ENCODE data around the gene ODF2.
A peak's percentile ranks its signal among the peaks of the same experiment; 100 is the strongest.
"Not testable (repeated sequence)": the region's sequence is repeated elsewhere in the genome, so short reads cannot be mapped to it uniquely, and the experiment has no call there.

Gene ODF2

GRCh38 chr9:128455849-128456612 is at the start of gene ODF2:
ODF2 (plus strand) TSS chr9:128456006; CDS start chr9:128456092, 86 bp downstream.
- DNase-seq: peak; percentile 96

- DNase-seq: peak; percentile 42
These were observed 48.9 kb upstream of the ODF2 start for GRCh38 chr9:128406848-128407391.

GRCh38 chr9:128408963-128409431 is 46.8 kb upstream of the ODF2 start:
- DNase-seq: no peak

- no peak for DNase-seq
These were observed 46.4 kb upstream of the ODF2 start for GRCh38 chr9:128409450-128409849.

GRCh38 chr9:128409978-128410377 is 45.8 kb upstream of the ODF2 start:
- DNase-seq: peak; percentile 22

- DNase-seq: no peak
These were observed 44.3 kb upstream of the ODF2 start for GRCh38 chr9:128411364-128412119.

GRCh38 chr9:128412120-128412790 is 43.6 kb upstream of the ODF2 start:
- peak; percentile 56 for DNase-seq

GRCh38 chr9:128413728-128414127 is 42.1 kb upstream of the ODF2 start:
- DNase-seq: not testable (repeated sequence)

GRCh38 chr9:128414461-128414860 is 41.3 kb upstream of the ODF2 start:
- DNase-seq: no peak

- no peak for DNase-seq
These were observed 40.5 kb upstream of the ODF2 start for GRCh38 chr9:128415281-128415680.

- no peak for DNase-seq
These were observed 39.8 kb upstream of the ODF2 start for GRCh38 chr9:128416014-128416413.

GRCh38 chr9:128416432-128417019 is 39.3 kb upstream of the ODF2 start:
- no peak for DNase-seq

GRCh38 chr9:128419061-128419925 is 36.5 kb upstream of the ODF2 start:
- peak; percentile 41 for DNase-seq

- peak; percentile 58 for DNase-seq
These were observed 35.7 kb upstream of the ODF2 start for GRCh38 chr9:128420060-128420650.

GRCh38 chr9:128420651-128421481 is 34.9 kb upstream of the ODF2 start, which contains the start of gene CERCAM:
CERCAM (plus strand) TSS chr9:128420857; CDS start chr9:128420878, 21 bp downstream.
- DNase-seq: peak; percentile 51

- peak; percentile 24 for DNase-seq
These were observed 34.3 kb upstream of the ODF2 start for GRCh38 chr9:128421482-128421996.

GRCh38 chr9:128422022-128422782 is 33.6 kb upstream of the ODF2 start:
- not testable (repeated sequence) for DNase-seq

- DNase-seq: no peak
These were observed 33.0 kb upstream of the ODF2 start for GRCh38 chr9:128422783-128423150.

- DNase-seq: not testable (repeated sequence)
These were observed 32.5 kb upstream of the ODF2 start for GRCh38 chr9:128423356-128423755.

Measured in fibroblast of upper back skin (primary cell).